HCT116 (cell line): Measurements from ENCODE around the gene MATR3.

ENCODE experiments used
- ATF3 ChIP-seq: IDR thresholded peaks from 2 replicates; pipeline ENCODE4 v1.6.1; 2012
- CTCF ChIP-seq, 3 experiments: fragments of 200-600 bp in 1 of 3; sonication (generic) in 1 of 3; IDR thresholded peaks in 2 of 3; conservative IDR thresholded peaks in 1 of 3; 2 replicates each; pipeline ENCODE4 v1.5.1; 2012 to 2017; ENCODE audit warnings: low read depth in 2 of 3, low read length in 2 of 3, antibody characterized with exemption in 1 of 3, borderline replicate concordance in 1 of 3, control low read depth in 1 of 3, mild to moderate bottlenecking in 1 of 3, mixed read lengths in 1 of 3, mixed run types in 1 of 3, moderate library complexity in 1 of 3; ENCODE audit not compliant: insufficient read depth in 1 of 3
- EGR1 ChIP-seq: IDR thresholded peaks from 2 replicates; pipeline ENCODE4 v1.6.1; 2012; ENCODE audit warnings: low read depth
- ELF1 ChIP-seq: IDR thresholded peaks from 2 replicates; pipeline ENCODE4 v1.6.1; 2012; ENCODE audit warnings: low read depth, borderline replicate concordance
- EZH2 ChIP-seq: fragments of 200-600 bp; sonication (generic); IDR thresholded peaks from 2 replicates; pipeline ENCODE4 v1.6.1; 2017; ENCODE audit warnings: antibody characterized with exemption, mixed run types
- EZH2phosphoT487 ChIP-seq: fragments of 200-600 bp; IDR thresholded peaks from 2 replicates; pipeline ENCODE4 v1.6.1; 2018; ENCODE audit warnings: antibody characterized with exemption, borderline replicate concordance
- POLR2A ChIP-seq: IDR thresholded peaks from 2 replicates; pipeline ENCODE4 v1.7.0; 2011; ENCODE audit warnings: borderline replicate concordance; ENCODE audit not compliant: insufficient read depth, insufficient read length; ENCODE audit errors: extremely low read depth
- POLR2AphosphoS5 ChIP-seq: IDR thresholded peaks from 2 replicates; pipeline ENCODE4 v1.6.1; 2011; ENCODE audit warnings: mild to moderate bottlenecking, low read depth, low read length, moderate library complexity
- RAD21 ChIP-seq: IDR thresholded peaks from 2 replicates; pipeline ENCODE4 v1.6.1; 2012; ENCODE audit warnings: low read depth, mild to moderate bottlenecking
- SP1 ChIP-seq: IDR thresholded peaks from 2 replicates; pipeline ENCODE4 v1.6.1; 2012; ENCODE audit warnings: low read depth
- ZFX ChIP-seq: fragments of 450-650 bp; IDR thresholded peaks from 2 replicates; pipeline ENCODE4 v1.6.1; 2017
- TF ChIP-seq, protein P1 (sequence below): IDR thresholded peaks from 2 replicates; pipeline ENCODE4 v1.6.1; 2011; ENCODE audit warnings: mild to moderate bottlenecking, low read length, moderate library complexity; ENCODE audit not compliant: insufficient replicate concordance; ENCODE audit errors: extremely low read depth

GRCh38 chr5:139363937-139364336 lies 70.4 kb downstream of the MATR3 start:
- TF ChIP-seq RAD21 (no peak), CTCF (IDR thresholded peaks at IDR 0.05 in 2 of 3, conservative IDR thresholded peaks at IDR 0.05 in 1 of 3; ENCODE audit: borderline replicate concordance in 1 of 3, insufficient read depth in 1 of 3, low read depth in 2 of 3, low read length in 2 of 3) (no peak), EZH2 (no peak), POLR2A (no peak), ATF3 (no peak), EGR1 (no peak), POLR2AphosphoS5 (no peak), EZH2phosphoT487 (no peak), SP1 (no peak), ELF1 (no peak), ZFX (no peak)
- TF ChIP-seq, protein P1, sequence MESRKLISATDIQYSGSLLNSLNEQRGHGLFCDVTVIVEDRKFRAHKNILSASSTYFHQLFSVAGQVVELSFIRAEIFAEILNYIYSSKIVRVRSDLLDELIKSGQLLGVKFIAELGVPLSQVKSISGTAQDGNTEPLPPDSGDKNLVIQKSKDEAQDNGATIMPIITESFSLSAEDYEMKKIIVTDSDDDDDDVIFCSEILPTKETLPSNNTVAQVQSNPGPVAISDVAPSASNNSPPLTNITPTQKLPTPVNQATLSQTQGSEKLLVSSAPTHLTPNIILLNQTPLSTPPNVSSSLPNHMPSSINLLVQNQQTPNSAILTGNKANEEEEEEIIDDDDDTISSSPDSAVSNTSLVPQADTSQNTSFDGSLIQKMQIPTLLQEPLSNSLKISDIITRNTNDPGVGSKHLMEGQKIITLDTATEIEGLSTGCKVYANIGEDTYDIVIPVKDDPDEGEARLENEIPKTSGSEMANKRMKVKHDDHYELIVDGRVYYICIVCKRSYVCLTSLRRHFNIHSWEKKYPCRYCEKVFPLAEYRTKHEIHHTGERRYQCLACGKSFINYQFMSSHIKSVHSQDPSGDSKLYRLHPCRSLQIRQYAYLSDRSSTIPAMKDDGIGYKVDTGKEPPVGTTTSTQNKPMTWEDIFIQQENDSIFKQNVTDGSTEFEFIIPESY = no peak
